Measurements from ENCODE around the gene YDJC. TPM values are rescaled to one million over a fixed set of nuclear protein-coding genes. Genes with fewer than 3 reads are reported as not detected.

The YDJC gene
- total and polyA plus RNA-seq, 9 of the 15 experiments (the other 6 are each of a cell fraction or from before 2014, with no cell fraction given), result 13.5 to 871 (median 164) TPM

DNA sequence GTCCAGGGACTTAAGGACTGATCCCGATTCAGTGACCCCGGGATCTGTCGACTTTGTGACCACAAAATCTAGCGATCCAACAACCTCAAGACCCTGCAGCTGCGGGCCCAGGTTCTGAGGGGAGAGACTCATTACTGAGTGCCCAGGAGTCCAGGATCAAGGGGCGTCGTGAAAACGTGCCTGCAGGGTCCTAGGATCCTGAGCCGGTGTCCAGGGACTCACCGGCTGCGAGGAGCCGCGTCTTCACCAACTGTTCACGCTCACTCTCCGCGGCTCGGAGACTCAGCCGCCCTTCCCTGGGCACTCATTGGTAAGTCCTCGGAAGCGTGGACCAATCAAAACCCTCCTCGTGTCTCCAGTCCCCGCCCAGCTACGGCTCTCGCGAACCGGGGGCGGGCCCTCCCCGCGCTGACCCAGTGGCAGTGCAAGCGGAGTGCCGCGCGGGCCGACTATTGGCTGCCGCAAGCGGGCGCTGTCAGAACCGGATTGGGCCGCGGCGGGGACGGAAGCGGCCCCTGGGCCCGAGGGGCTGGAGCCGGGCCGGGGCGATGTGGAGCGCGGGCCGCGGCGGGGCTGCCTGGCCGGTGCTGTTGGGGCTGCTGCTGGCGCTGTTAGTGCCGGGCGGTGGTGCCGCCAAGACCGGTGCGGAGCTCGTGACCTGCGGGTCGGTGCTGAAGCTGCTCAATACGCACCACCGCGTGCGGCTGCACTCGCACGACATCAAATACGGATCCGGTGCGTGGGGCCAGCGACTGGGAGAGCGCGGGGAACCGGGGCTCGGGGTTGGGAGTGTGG is 12.2 kb upstream of the YDJC start, which contains the start of gene SDF2L1 (continued):
- TF ChIP-seq, protein P1, sequence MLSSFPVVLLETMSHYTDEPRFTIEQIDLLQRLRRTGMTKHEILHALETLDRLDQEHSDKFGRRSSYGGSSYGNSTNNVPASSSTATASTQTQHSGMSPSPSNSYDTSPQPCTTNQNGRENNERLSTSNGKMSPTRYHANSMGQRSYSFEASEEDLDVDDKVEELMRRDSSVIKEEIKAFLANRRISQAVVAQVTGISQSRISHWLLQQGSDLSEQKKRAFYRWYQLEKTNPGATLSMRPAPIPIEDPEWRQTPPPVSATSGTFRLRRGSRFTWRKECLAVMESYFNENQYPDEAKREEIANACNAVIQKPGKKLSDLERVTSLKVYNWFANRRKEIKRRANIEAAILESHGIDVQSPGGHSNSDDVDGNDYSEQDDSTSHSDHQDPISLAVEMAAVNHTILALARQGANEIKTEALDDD (IDR thresholded peaks at IDR 0.05), result no peak
- peak; percentile 85 for TF ChIP-seq SMAD1 (IDR thresholded peaks at IDR 0.05; ENCODE audit: low read depth, low read length, partially characterized antibody)
- TF ChIP-seq HIVEP1 (CRISPR knock-in tag; IDR thresholded peaks at IDR 0.05), result no peak
- TF ChIP-seq, protein P2, sequence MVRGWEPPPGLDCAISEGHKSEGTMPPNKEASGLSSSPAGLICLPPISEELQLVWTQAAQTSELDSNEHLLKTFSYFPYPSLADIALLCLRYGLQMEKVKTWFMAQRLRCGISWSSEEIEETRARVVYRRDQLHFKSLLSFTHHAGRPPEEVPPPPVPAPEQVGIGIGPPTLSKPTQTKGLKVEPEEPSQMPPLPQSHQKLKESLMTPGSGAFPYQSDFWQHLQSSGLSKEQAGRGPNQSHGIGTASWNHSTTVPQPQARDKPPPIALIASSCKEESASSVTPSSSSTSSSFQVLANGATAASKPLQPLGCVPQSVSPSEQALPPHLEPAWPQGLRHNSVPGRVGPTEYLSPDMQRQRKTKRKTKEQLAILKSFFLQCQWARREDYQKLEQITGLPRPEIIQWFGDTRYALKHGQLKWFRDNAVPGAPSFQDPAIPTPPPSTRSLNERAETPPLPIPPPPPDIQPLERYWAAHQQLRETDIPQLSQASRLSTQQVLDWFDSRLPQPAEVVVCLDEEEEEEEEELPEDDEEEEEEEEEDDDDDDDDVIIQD (CRISPR knock-in tag; IDR thresholded peaks at IDR 0.05), result no peak
- peak; percentile 100 for TF ChIP-seq NEUROD1 (IDR thresholded peaks at IDR 0.05; ENCODE audit: borderline replicate concordance, low read depth, low read length, partially characterized antibody)
- no peak for TF ChIP-seq ILF3 (IDR thresholded peaks at IDR 0.05; ENCODE audit: borderline replicate concordance)
- no peak for TF ChIP-seq CHCHD3 (CRISPR knock-in tag; IDR thresholded peaks at IDR 0.05)
- no peak for TF ChIP-seq ZNF239 (CRISPR knock-in tag; IDR thresholded peaks at IDR 0.05)
- TF ChIP-seq ZNF695 (CRISPR knock-in tag; IDR thresholded peaks at IDR 0.05), result no peak
- no peak for TF ChIP-seq KDM1A (IDR thresholded peaks at IDR 0.05)
- TF ChIP-seq, protein P3, sequence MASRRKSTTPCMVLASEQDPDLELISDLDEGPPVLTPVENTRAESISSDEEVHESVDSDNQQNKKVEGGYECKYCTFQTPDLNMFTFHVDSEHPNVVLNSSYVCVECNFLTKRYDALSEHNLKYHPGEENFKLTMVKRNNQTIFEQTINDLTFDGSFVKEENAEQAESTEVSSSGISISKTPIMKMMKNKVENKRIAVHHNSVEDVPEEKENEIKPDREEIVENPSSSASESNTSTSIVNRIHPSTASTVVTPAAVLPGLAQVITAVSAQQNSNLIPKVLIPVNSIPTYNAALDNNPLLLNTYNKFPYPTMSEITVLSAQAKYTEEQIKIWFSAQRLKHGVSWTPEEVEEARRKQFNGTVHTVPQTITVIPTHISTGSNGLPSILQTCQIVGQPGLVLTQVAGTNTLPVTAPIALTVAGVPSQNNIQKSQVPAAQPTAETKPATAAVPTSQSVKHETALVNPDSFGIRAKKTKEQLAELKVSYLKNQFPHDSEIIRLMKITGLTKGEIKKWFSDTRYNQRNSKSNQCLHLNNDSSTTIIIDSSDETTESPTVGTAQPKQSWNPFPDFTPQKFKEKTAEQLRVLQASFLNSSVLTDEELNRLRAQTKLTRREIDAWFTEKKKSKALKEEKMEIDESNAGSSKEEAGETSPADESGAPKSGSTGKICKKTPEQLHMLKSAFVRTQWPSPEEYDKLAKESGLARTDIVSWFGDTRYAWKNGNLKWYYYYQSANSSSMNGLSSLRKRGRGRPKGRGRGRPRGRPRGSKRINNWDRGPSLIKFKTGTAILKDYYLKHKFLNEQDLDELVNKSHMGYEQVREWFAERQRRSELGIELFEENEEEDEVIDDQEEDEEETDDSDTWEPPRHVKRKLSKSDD (conservative IDR thresholded peaks at IDR 0.05; ENCODE audit: low read length), result peak; percentile 93
- TF ChIP-seq, protein P4, sequence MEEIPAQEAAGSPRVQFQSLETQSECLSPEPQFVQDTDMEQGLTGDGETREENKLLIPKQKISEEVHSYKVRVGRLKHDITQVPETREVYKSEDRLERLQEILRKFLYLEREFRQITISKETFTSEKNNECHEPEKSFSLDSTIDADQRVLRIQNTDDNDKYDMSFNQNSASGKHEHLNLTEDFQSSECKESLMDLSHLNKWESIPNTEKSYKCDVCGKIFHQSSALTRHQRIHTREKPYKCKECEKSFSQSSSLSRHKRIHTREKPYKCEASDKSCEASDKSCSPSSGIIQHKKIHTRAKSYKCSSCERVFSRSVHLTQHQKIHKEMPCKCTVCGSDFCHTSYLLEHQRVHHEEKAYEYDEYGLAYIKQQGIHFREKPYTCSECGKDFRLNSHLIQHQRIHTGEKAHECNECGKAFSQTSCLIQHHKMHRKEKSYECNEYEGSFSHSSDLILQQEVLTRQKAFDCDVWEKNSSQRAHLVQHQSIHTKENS (CRISPR knock-in tag; IDR thresholded peaks at IDR 0.05), result no peak
- no peak for TF ChIP-seq PHF21A (IDR thresholded peaks at IDR 0.05; ENCODE audit: borderline replicate concordance, low read depth)
- TF ChIP-seq ILK (tag; IDR thresholded peaks at IDR 0.05; ENCODE audit: borderline replicate concordance, low read depth), result no peak
- TF ChIP-seq TBL1XR1 (IDR thresholded peaks at IDR 0.05; ENCODE audit: low read length in 2 of 2), result peak; percentile 71 to 82
- TF ChIP-seq KAT2B (IDR thresholded peaks at IDR 0.05; ENCODE audit: low read depth, low read length), result peak; percentile 89
- TF ChIP-seq STAG1 (CRISPR knock-in tag; IDR thresholded peaks at IDR 0.05; ENCODE audit: borderline replicate concordance), result no peak
- no peak for TF ChIP-seq ZNF77 (CRISPR knock-in tag; IDR thresholded peaks at IDR 0.05)
- no peak for TF ChIP-seq CBX8 (IDR thresholded peaks at IDR 0.05; ENCODE audit: borderline replicate concordance, extremely low read depth, low read depth, low read length, poor library complexity, severe bottlenecking)
- no peak for TF ChIP-seq SAFB2 (IDR thresholded peaks at IDR 0.05; ENCODE audit: borderline replicate concordance, low read depth, low read length, severe bottlenecking)
- no peak for TF ChIP-seq ZNF830 (CRISPR knock-in tag; IDR thresholded peaks at IDR 0.05)
- TF ChIP-seq ZNF140 (CRISPR knock-in tag; IDR thresholded peaks at IDR 0.05), result no peak

All from K562 (cell line).